Ishikawa (cell line): ENCODE measurements around the gene ALDH7A1.

Experiments used
- CEBPB ChIP-seq: IDR thresholded peaks from 2 replicates; pipeline ENCODE4 v1.6.1; 2012
- CREB1 ChIP-seq: IDR thresholded peaks from 2 replicates; pipeline ENCODE4 v1.6.1; 2012; ENCODE audit warnings: low read depth
- EP300 ChIP-seq: IDR thresholded peaks from 2 replicates; pipeline ENCODE4 v1.6.1; 2012; ENCODE audit warnings: borderline replicate concordance
- FOXM1 ChIP-seq: IDR thresholded peaks from 2 replicates; pipeline ENCODE4 v1.6.1; 2012; ENCODE audit warnings: low read depth, borderline replicate concordance
- RAD21 ChIP-seq: IDR thresholded peaks from 2 replicates; pipeline ENCODE4 v1.6.1; 2012; ENCODE audit warnings: low read depth
- REST ChIP-seq: IDR thresholded peaks from 2 replicates; pipeline ENCODE4 v1.6.1; 2012; ENCODE audit warnings: low read depth, mild to moderate bottlenecking
- TAF1 ChIP-seq: IDR thresholded peaks from 2 replicates; pipeline ENCODE4 v1.6.1; 2012; ENCODE audit warnings: low read depth, mild to moderate bottlenecking
- USF1 ChIP-seq: IDR thresholded peaks from 2 replicates; pipeline ENCODE4 v1.6.1; 2012
- YY1 ChIP-seq: IDR thresholded peaks from 2 replicates; pipeline ENCODE4 v1.6.1; 2012; ENCODE audit warnings: low read depth
- ZBTB7A ChIP-seq: IDR thresholded peaks from 2 replicates; pipeline ENCODE4 v1.6.1; 2012; ENCODE audit warnings: low read depth
- TF ChIP-seq, protein P1 (sequence below): IDR thresholded peaks from 2 replicates; pipeline ENCODE4 v1.6.1; 2012

GRCh38 chr5:126579716-126580115, 15.3 kb downstream of the ALDH7A1 start:
- TF ChIP-seq, protein P1, sequence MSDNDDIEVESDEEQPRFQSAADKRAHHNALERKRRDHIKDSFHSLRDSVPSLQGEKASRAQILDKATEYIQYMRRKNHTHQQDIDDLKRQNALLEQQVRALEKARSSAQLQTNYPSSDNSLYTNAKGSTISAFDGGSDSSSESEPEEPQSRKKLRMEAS, result no peak
- TF ChIP-seq RAD21 (no peak), FOXM1 (no peak), EP300 (no peak), TAF1 (no peak), REST (no peak), USF1 (no peak), CREB1 (no peak), YY1 (no peak), ZBTB7A (no peak), CEBPB (no peak)
